SH-SY5Y (cell line): ENCODE results near the gene CDH22.

ENCODE experiments used
- GATA2 ChIP-seq: IDR thresholded peaks from 2 replicates; pipeline ENCODE4 v1.6.1; 2011; ENCODE audit warnings: mild to moderate bottlenecking, low read depth, low read length
- GATA3 ChIP-seq: IDR thresholded peaks from 2 replicates; pipeline ENCODE4 v1.6.1; 2011; ENCODE audit warnings: low read depth, mild to moderate bottlenecking, low read length, moderate library complexity

- TF ChIP-seq GATA2 (no peak), GATA3 (no peak)
These were observed 44.2 kb upstream of the CDH22 start for GRCh38 chr20:46352370-46352938.
